ENCODE data around the gene SMYD5.
"Not testable (repeated sequence)": the region's sequence is repeated elsewhere in the genome, so short reads cannot be mapped to it uniquely, and the experiment has no call there.

Gene SMYD5

DNA sequence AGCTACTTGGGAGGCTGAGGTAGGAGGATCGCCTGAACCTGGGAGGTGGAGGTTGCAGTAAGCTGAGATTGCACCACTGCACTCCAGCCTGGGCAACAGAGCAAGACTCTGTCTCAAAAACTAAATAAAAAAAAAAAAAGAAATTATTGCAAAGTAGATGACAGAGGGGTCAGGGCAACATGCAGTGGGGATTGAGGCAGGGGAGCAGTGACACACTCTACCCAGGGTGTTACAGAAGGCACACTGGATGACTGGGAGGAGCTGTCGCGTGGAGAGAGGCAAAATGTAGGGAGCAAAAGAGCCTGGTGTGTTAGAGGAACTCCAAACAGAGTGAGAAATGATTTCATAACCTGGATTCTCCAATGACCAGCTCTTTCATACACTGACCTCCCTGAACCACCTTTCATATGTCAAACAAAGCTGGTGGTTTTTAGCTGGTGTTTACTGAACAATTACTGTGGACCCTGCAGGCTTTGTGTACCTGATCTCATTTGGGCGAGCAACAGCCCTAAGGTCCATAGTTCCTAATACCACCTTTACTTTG lies 48.1 kb downstream of the SMYD5 start:
- no peak for DNase-seq

DNA sequence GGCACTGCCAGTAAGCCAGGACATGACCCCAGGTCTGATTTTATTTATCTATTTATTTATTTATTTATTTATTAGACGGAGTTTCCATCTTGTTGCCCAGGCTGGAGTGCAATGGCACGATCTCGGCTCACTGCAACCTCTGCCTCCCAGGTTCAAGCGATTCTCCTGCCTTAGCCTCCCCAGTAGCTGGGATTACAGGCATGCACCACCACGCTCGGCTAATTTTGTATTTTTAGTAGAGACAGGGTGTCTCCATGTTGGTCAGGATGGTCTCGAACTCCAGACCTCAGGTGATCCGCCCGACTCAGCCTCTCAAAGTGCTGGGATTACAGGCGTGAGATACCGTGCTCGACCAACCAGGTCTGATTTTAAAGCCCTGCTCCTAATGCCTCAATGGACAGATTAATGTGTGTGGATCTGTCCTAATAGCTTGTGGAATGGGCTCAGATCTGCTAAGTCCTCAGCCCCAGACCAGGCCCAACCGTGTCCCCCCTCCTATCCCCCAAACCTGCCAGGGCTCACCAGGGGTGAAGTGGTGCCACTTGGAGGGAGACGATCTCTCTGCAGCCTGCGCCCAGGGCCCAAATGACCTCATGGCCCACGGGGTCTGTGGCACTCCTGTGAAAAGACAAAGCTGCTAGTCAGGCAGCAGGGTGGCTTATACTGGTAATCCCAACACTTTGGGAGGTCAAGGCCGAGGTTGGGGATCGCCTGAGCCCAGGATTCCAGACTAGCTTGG lies 48.8 kb downstream of the SMYD5 start:
- not testable (repeated sequence) for DNase-seq

GRCh38 chr2:73263540-73264331 lies 49.7 kb downstream of the SMYD5 start:
- no peak for DNase-seq

DNA sequence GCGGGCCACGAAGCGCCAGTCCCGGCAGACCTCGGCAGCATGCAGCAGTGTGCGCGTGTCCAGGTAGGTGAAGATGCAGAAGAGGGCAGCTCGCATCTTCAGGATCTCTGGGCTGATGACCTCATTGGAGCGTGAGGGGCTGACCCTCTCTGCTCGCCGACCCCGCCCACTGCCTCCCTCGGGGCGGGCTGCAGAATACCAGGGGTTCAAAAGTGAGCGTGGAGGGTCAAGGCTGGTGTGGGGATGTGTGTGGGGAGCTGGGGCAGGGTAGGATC lies 50.2 kb downstream of the SMYD5 start:
- no peak for DNase-seq

GRCh38 chr2:73264783-73265182 lies 50.7 kb downstream of the SMYD5 start:
- DNase-seq, result no peak

GRCh38 chr2:73265298-73266060 lies 51.4 kb downstream of the SMYD5 start:
- no peak for DNase-seq

DNA sequence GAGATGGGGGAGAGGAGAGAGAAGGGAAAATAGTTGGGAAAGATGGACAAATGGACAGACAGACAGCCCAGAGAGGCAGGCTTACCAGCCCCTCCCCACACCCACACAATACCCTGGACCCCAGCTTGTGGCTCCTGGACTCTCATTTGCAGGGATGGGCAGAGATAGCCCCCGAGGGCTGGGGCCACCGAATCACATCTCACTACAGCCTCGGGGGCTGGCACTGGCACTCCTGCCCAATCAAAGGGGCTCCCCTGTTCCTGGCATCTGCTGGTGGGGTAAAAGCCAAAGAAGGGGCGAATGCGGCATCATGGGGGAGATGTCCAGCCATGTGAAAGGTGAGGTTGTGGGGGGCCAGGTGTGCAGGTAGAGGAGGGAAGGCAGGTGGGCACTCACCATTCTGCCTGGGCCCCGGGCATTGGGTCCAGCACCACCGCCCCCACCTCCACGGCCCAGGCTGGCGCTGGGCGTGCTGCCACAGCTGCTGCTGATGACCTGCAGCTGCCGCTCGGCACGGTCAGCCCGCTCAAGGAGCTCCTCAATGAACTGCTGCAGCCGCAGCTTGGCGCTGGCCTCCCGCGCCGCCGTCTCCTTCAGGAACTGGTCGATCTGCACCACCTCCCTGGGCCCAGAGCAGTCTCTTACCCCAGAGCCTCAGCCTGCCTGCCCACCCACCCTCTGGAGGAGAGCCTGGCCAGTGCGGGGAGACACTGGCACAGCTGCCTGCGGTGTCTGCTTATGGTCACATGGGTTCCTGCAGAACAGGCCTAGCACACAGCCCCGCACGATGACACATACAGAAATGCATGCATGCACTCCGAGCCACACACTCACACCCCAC lies 52.2 kb downstream of the SMYD5 start:
- DNase-seq, result no peak

GRCh38 chr2:73267008-73267407 lies 53.0 kb downstream of the SMYD5 start:
- no peak for DNase-seq

- no peak for DNase-seq
These were observed 54.4 kb downstream of the SMYD5 start for GRCh38 chr2:73268366-73268829.

DNA sequence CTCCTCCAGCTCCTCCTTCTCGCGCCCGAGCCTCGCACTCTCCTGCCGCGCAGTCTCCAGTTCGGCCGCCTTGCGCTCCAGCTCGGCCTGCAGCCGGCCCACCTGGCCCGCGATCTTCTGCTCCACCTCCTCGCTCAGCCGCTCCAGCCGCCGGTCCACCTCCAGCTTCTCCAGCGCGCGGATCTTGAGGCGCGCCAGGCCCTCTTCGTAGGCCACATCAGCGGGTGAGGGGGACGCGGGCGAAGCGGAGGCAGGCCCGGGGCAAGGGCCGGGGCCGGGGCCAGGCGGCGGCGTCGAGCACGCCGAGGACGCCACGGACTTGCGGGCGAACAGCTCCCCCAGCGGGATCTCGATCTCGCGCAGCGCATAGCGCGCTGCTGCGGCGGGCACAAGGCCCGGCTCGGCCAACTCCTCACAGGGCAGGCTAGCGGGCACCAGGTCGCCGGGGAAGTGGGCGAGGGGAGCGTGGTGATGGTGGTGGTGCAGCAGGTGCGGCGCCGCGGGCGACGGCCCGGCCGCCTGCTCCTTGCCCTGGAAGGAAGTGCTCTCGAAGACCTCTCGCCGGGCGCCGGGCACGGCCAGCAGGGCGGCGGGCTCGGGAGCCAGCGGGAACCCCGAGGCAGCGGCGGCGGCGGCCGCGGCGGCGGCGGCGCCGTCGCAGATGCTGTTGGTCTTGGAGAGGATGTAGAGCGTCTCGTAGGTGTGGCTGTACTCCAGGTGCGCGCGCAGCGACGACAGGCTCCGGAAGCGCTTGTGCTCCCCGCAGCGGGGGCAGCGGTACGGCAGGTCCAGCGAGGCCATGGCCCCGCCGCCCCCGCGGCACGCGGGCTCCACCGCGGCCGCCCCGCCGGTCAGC lies 55.0 kb downstream of the SMYD5 start:
- no peak for DNase-seq

DNA sequence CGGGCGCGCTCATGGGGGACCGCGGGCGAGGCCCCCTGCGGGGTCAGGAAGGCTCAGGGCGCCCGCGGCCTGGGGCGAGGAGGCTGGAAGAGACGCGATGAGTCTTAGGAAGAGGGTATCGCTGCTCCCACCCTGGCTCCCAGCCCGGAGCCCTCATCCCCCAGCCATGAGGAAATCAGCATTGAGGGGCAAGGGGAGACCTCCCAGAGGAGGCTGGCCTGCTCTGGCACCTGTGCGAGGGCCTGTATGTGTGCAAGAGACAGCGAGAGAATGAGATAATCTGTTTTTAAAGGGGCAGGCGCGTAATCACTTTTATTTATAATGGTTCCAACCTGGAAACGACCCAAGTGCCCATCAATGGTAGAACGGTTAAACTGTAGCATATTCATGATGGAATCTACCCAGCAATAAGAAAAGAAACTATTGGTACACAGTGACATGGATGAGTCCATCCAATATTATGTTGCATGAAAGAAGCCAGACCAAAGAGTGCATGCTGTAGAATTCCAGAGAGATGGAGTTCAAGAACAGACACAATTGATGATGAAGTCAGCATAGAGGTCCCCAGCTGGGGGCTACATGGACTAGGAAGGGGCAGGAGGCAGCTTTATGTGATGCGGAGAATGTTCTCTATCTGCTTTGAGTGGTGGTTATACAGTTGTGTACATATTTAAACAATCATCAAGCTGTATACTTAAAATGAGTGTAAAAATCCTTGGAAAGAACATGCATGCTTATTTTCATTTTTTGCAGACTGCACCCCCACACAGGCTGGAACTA lies 55.8 kb downstream of the SMYD5 start:
- no peak for DNase-seq

GRCh38 chr2:73272270-73272669 lies 58.2 kb downstream of the SMYD5 start:
- no peak for DNase-seq
